GM19043 (cell line): ENCODE data around the gene MAD1L1.

Source experiments
- ATAC-seq: cut with Tn5 transposase; IDR thresholded peaks from one replicate; pipeline ENCODE4 v1.9.1; 2021; ENCODE audit warnings: low read depth; ENCODE audit not compliant: unreplicated experiment

The MAD1L1 gene

GRCh38 chr7:2202901-2203765 lies 29.6 kb downstream of the MAD1L1 start:
- no peak for ATAC-seq

- no peak for ATAC-seq
Measured at GRCh38 chr7:2202361-2202761, 30.4 kb downstream of the MAD1L1 start.

- ATAC-seq = no peak
Measured at GRCh38 chr7:2201686-2202360, 30.9 kb downstream of the MAD1L1 start.

DNA sequence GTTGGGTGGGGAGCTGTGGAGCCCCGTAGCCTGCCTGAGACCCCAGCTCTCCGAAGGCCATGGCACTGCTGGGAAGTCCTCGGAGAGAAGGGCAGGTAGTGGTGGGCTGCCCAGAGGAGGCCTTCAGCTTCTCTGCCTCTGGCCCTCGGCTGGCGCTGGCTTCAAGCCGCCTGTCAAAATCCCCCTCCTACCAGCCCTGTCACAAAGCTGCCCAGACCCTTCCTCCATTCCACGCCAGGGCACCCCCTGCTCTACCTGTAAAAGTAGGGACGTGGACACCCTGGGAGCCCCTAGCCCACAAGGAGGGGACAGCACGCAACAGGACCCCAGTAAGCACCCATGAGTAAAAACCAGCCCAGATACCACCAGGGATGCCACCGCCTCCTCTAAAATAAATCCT lies 31.6 kb downstream of the MAD1L1 start:
- no peak for ATAC-seq

GRCh38 chr7:2200584-2200980 lies 32.2 kb downstream of the MAD1L1 start:
- no peak for ATAC-seq

DNA sequence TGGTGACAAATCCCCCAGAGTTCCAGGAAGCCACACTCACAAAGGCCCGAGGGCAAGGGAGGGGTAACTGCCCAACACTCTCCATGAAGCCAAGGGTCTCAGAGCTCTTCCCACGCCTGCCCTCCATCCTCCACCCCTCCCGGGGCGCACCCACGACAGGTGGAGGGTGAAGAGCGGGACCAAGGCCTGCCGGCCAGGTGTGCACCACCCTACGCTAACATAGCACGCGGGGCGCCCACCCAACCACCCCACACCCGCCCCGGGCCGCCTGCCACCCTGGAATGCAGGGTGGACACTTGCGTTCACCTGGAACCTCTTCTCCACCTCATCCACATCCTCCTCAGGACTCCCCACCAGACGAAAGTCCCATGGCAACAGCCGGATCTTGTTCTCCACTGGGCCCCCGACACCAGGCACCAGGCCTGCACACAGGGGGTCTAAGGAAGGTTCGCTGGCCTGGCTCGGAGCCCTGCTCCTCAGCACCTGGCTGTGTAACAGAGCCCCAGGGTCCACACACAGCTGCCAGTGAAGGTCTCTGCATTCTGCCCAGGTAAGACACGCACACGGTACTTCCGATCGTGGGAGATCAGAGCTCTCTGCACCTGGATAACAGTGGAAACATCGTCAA lies 32.7 kb downstream of the MAD1L1 start:
- ATAC-seq = no peak

GRCh38 chr7:2199528-2199927 lies 33.2 kb downstream of the MAD1L1 start:
- no peak for ATAC-seq

DNA sequence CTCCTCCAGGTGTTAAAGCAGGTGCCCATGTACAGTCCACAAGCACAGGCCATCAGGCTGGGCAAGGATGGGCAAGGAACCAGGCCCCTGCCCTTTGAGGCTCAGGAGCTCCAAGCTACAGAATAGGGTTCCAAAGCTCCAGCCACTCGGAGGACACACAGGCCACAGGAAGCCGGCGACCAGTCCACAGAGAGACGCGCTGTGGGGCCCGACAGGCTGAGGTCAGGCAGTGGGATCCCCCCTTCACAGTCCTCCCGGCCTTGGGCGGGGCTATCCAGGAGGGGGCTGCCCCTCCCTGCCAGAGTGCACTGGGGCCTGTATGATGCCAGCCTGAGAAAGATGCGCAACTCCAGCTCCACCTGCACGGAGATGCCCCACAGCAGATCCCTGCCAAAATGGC lies 34.0 kb downstream of the MAD1L1 start:
- no peak for ATAC-seq

DNA sequence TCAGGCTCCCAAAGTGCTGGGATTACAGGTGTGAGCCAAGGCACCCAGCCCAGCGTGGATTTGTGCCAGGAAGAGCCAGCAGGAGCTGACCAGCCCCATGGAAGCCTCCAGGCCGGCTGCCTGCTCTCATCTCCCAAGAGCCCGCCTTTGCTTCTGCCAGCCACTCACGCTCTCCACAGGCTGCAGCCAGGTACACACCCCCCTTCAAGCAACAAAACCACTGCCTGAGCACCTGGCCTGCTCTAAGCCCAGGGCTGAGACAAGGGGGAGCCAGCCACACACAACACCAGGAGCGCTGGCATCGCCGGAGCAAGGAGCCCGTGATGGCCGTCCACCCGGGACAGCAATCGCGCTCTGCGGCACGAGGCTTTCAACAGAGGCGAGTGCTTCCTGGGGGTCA lies 34.5 kb downstream of the MAD1L1 start:
- no peak for ATAC-seq

DNA sequence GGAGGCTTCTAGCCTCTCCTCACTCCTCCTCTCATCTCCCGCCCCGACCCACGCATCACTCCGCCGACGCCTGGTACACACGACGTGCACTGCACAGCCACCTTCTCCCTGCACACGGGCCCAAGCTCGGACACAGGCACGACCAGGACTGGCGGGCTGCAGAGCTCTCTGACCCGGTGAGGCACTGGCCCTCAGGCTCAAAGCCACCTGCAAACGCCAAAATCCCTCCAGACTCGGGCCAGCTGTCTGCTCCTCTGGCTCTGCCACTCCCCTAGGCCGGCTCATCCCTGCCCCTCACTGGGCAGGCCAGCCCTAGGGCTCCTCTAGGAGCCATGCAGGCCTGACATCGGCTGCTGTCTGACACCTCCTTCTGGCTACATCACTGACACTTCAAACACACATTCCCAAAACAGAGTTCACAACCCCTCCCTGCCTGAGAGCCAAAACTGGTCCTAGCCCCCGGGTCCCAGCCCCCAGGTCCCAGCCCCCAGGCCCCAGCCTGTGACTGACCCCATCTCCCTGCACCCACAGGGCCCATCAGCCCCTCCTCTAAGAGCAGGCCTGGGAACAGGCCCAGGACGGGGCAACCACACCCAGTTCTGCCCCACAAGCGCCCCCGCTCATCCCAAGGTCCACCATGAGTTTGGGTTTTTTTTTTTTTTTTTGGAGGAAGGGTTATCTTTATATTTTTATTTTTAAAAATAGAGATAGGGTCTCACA lies 35.1 kb downstream of the MAD1L1 start:
- ATAC-seq = no peak

GRCh38 chr7:2196381-2197378 lies 36.1 kb downstream of the MAD1L1 start:
- ATAC-seq = no peak

DNA sequence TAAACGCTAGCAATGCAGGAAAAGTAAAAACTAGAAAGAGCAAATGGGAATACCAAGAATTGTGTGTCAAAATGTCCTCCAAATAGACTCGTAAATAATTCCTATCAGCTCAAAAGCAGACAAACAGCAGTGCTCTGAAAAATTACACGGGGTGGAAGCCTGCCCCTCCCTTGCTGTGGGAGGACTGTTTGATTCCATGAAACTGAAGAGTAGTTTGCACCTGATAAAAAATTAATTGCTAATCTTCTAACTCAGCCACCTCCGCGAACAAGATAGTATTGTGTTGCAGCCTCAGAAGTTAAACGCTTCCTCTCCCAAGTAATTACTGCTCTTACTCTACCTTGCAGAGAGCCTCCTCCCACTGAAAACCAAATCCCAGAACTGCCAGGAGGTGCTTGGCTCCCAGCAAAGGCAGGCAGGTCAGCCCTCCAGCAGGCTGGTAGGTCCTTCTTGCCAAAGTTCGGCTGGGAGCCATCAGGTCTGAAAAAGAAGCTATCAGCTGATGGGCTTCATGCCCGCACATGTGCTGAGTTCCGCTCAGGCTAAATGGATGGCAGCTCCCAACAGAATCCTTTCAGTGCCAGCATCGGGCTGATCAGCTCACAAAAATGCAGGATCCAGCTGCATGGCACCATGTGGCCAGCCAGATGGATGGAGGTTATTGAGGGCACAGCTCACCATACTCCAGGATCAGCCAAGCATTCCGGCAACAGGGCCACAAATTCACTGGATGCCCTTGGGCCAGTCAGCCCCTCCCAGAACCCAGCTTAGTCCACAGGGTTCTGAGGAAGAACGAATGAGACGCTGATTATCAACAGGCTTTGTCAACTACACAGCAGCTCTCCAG lies 37.1 kb downstream of the MAD1L1 start:
- no peak for ATAC-seq

- ATAC-seq = no peak
Measured at GRCh38 chr7:2193575-2194305, 39.0 kb downstream of the MAD1L1 start.

DNA sequence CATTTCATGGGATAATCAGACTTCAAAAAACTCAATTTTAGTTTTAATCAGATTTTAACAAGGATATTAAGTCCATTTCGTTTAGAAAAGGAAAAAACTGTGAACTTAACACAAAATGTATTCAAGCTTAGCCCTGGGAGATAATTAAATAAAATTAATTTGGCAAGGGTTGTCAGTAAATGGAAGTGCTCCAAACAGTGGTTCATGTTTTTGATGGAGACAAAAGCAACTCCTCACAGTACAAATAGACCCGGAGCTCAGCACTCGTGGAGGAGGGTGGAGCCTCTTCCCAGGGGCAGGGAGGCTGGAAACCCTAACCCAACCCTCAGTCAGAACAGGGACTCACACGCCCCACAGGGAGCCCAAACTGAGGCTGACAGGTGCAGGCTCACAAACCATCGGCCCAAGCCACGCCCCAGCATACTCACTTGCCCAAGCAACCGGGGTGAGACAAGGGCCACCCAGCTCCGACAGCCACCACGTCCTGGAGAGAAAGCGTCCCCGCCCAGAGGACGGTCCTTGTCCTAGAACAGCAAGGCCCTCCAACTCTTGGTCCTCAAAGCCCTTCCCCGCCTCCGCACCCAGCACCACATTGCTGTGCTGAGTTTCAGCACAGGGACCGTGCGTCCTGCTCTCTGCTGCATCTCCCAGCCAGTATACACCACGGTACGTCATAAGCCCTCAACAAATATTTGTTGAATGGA lies 39.8 kb downstream of the MAD1L1 start:
- no peak for ATAC-seq

GRCh38 chr7:2191016-2191415 lies 41.7 kb downstream of the MAD1L1 start:
- no peak for ATAC-seq

DNA sequence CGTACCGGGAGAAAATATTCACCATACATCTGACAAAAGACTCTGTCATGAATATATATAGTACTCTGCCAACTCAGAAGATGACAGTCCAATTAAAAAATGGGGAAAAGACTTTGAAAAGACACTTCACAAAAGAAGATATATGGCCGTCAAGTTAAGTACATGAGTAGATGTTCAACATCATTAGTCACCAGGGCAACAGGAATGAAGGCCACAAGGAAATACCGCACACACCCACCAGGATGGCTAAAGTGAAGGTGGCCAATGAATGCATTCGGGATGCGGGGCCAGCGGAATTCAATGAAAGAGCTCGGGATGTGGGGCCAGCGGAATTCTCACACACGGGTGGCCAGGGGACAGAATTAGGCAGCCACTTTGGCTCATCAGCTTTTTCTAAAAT lies 42.2 kb downstream of the MAD1L1 start:
- ATAC-seq = no peak

DNA sequence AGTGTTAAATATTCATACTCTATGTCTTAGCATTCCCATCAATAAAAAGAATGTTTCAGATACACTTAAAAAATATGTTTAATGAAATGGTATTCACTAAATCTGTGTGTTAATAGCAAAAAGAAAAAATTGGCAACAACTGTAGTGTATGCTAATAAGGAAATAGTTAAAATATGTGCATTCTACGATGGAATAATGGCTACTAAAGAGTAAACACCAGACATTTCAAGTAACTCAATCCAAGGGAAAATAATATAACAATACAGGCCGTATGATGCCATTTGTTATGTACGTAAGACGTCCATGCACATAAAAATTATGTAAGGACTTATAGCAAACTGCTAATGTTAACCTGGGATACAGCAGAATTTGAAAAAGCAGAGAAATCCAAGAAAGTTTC lies 46.6 kb downstream of the MAD1L1 start:
- ATAC-seq = no peak

DNA sequence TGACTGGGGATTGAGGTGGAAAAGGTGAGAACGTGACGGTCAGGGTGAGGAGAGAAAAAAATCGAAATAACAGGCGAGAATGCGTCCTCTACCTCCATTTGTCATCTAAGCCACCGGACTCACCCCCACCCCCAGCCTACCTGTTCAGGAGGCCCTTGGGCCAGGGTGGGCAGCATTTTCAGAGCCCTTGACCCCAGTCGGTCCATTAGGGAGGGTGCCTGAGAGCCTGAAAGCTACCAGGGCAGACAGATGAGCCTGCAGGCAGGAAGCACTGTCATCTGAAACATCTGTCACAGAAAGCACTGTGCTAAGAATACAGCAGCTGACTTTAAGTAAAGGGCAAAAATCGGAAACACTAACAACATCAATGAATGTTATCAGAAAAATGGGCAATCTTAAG lies 47.0 kb downstream of the MAD1L1 start:
- ATAC-seq = no peak
